HL-60 (cell line): ENCODE measurements around the gene CD81.
A peak's percentile ranks its signal among the peaks of the same experiment; 100 is the strongest.

ENCODE experiments used
- TF ChIP-seq, protein P1 (sequence below): IDR thresholded peaks from 2 replicates; pipeline ENCODE4 v1.6.1; 2012; ENCODE audit warnings: low read depth; ENCODE audit not compliant: insufficient replicate concordance
- TF ChIP-seq, protein P2 (sequence below): IDR thresholded peaks from one replicate; pipeline ENCODE4 v1.5.1; 2011; ENCODE audit warnings: low read length, control low read depth, inconsistent platforms; ENCODE audit not compliant: insufficient read depth

DNA sequence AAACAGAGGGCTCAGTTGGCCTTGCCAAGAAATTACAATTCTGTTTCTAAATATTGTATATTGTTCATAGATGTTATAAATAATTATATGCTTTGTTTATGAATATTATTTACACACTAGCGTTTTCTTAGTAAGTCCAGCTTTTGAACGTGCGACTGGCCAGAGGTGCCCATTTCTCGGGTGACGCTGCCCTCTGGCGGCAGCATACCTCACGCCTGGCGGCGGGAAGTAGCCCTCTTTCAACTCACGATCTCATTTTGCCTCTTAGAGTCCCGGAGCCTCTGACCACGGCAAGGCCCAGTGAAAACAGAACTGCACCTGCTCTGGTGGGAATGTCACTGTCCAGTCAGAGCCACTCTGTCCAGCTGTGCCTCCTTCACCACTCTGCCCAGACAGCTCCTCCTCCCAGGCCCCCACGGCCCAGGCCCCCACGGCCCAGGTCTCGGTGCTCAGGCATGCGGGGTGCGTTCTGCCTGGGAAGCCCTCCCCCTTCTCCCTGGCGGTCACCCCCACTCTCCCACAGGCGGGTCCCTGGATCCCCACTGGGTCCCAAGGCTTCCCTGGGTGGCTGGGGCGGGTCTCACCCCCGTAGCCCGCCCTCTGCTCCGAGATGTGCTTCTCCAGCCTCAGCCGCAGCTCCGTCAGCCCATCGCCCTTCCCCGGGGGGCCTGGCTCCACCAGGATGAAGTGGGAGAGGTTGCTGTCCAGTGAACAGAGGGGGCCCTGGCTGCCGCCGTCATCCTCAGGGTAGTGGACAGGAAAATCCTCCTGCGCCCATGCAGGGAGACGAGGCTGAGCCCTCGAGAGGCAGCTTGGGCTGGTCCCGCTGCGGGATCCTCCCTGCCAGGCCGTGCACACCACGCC, 42.8 kb downstream of the CD81 start:
- TF ChIP-seq, protein P1, sequence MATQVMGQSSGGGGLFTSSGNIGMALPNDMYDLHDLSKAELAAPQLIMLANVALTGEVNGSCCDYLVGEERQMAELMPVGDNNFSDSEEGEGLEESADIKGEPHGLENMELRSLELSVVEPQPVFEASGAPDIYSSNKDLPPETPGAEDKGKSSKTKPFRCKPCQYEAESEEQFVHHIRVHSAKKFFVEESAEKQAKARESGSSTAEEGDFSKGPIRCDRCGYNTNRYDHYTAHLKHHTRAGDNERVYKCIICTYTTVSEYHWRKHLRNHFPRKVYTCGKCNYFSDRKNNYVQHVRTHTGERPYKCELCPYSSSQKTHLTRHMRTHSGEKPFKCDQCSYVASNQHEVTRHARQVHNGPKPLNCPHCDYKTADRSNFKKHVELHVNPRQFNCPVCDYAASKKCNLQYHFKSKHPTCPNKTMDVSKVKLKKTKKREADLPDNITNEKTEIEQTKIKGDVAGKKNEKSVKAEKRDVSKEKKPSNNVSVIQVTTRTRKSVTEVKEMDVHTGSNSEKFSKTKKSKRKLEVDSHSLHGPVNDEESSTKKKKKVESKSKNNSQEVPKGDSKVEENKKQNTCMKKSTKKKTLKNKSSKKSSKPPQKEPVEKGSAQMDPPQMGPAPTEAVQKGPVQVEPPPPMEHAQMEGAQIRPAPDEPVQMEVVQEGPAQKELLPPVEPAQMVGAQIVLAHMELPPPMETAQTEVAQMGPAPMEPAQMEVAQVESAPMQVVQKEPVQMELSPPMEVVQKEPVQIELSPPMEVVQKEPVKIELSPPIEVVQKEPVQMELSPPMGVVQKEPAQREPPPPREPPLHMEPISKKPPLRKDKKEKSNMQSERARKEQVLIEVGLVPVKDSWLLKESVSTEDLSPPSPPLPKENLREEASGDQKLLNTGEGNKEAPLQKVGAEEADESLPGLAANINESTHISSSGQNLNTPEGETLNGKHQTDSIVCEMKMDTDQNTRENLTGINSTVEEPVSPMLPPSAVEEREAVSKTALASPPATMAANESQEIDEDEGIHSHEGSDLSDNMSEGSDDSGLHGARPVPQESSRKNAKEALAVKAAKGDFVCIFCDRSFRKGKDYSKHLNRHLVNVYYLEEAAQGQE: no peak
- TF ChIP-seq, protein P2, sequence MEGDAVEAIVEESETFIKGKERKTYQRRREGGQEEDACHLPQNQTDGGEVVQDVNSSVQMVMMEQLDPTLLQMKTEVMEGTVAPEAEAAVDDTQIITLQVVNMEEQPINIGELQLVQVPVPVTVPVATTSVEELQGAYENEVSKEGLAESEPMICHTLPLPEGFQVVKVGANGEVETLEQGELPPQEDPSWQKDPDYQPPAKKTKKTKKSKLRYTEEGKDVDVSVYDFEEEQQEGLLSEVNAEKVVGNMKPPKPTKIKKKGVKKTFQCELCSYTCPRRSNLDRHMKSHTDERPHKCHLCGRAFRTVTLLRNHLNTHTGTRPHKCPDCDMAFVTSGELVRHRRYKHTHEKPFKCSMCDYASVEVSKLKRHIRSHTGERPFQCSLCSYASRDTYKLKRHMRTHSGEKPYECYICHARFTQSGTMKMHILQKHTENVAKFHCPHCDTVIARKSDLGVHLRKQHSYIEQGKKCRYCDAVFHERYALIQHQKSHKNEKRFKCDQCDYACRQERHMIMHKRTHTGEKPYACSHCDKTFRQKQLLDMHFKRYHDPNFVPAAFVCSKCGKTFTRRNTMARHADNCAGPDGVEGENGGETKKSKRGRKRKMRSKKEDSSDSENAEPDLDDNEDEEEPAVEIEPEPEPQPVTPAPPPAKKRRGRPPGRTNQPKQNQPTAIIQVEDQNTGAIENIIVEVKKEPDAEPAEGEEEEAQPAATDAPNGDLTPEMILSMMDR: peak; percentile 82
